Gastrocnemius medialis (tissue), 4 donors: Measurements from ENCODE around the gene FAT3. TPM values are rescaled to one million over a fixed set of nuclear protein-coding genes. Genes with fewer than 3 reads are reported as not detected.

Experiments
- ATAC-seq, 2 donors: fragments of 150-250 bp; one replicate each; pipeline ENCODE4 v1.9.1; 2016
- DNase-seq, 2 donors: peaks; one replicate each; pipeline ENCODE4 v3.0.0-alpha.2; 2019
- H3K27ac ChIP-seq, 4 donors: fragments of 200-600 bp; sonication (generic); 1 replicate in 1 of 4; 2 replicates in 3 of 4; pipeline ENCODE4 v1.5.1; 2016 to 2018; ENCODE audit warnings: mild to moderate bottlenecking in 2 of 4, moderate library complexity in 1 of 4
- H3K27me3 ChIP-seq, 3 donors: fragments of 200-600 bp; sonication (generic) in 2 of 3; 1 replicate in 1 of 3; 2 replicates in 2 of 3; pipeline versions ENCODE4 v1.5.1 to v1.6.0; 2016 to 2019; ENCODE audit warnings: mild to moderate bottlenecking in 1 of 3, moderate library complexity in 1 of 3
- H3K36me3 ChIP-seq, 2 donors: fragments of 200-600 bp; sonication (generic) in 1 of 2; one replicate each; pipeline ENCODE4 v1.5.1; 2017 to 2018
- H3K4me1 ChIP-seq, 2 donors: fragments of 200-600 bp; sonication (generic) in 1 of 2; one replicate each; pipeline ENCODE4 v1.5.1; 2016 to 2017; ENCODE audit warnings: mild to moderate bottlenecking in 2 of 2
- H3K4me3 ChIP-seq, 4 donors: fragments of 200-600 bp; sonication (generic) in 3 of 4; 1 replicate in 1 of 4; 2 replicates in 3 of 4; pipeline ENCODE4 v1.5.1; 2016 to 2019; ENCODE audit warnings: mild to moderate bottlenecking in 2 of 4
- H3K9me3 ChIP-seq, 3 donors: fragments of 200-600 bp; sonication (generic) in 2 of 3; 1 replicate in 1 of 3; 2 replicates in 2 of 3; pipeline ENCODE4 v1.5.1; 2016 to 2019
- CTCF ChIP-seq, 5 experiments: fragments of 450-650 bp in 3 of 5; fragments of 200-600 bp in 2 of 5; sonication (generic) in 2 of 5; IDR thresholded peaks in 4 of 5; conservative IDR thresholded peaks in 1 of 5; 1 replicate in 4 of 5; 2 replicates in 1 of 5; pipeline ENCODE4 v1.5.1; 2016 to 2019; ENCODE audit warnings: antibody characterized with exemption in 5 of 5, mild to moderate bottlenecking in 3 of 5, moderate library complexity in 3 of 5
- POLR2A ChIP-seq, 2 donors: fragments of 450-650 bp; IDR thresholded peaks; one replicate each; pipeline ENCODE4 v1.6.1; 2017; ENCODE audit warnings: antibody characterized with exemption in 2 of 2, mild to moderate bottlenecking in 2 of 2, moderate library complexity in 2 of 2
- in situ Hi-C, 4 donors: fragments of 200-750 bp; cut with MboI; loops; one replicate each; pipeline versions ENCODE4 v1.15.0 to v1.8.0; 2017; ENCODE audit warnings: low sequenced_read_pairs in 4 of 4
- intact Hi-C: fragments of 100-400 bp; cut with DNase I; formaldehyde crosslinking; loops from one replicate; pipeline ENCODE4 v1.15.1; 2023; ENCODE audit warnings: low total_unique reads
- total RNA-seq, 4 donors: library from RNA; depleted of rRNA; stranded (reverse); fragments of >200 nt; gene quantifications; one replicate each; pipeline versions ENCODE4 v1.1.0 to v1.2.3, GENCODE V29; 2016

Gene FAT3
- total RNA-seq, 4 donors from 2014 or later = 0.15 to 1.4 (median 0.44) TPM

GRCh38 chr11:92192141-92192540 lies 32.5 kb upstream of the FAT3 start:
- no peaks in the 10 kb centered on the region for H3K36me3 ChIP-seq
- no peak overlapping the region for H3K27ac ChIP-seq
- no peak overlapping the region for H3K4me3 ChIP-seq
- intact Hi-C loops (no loop called here), in situ Hi-C loops (no loop called here)
- H3K9me3 ChIP-seq = no peaks in the 10 kb centered on the region
- DNase-seq = no peak
- H3K27me3 ChIP-seq = no peaks in the 10 kb centered on the region
- H3K4me1 ChIP-seq = no peaks in the 10 kb centered on the region
- no peak for TF ChIP-seq CTCF (IDR thresholded peaks at IDR 0.05 in 4 of 5, conservative IDR thresholded peaks at IDR 0.05 in 1 of 5)
- no peak for TF ChIP-seq POLR2A (IDR thresholded peaks at IDR 0.05)
- ATAC-seq = no peak

GRCh38 chr11:92198268-92198667 lies 26.4 kb upstream of the FAT3 start:
- no peaks in the 10 kb centered on the region for H3K27me3 ChIP-seq
- no peak for TF ChIP-seq POLR2A (IDR thresholded peaks at IDR 0.05)
- TF ChIP-seq CTCF (IDR thresholded peaks at IDR 0.05 in 4 of 5, conservative IDR thresholded peaks at IDR 0.05 in 1 of 5) = no peak
- ATAC-seq (no peak), DNase-seq (no peak)
- no peak overlapping the region for H3K27ac ChIP-seq
- H3K4me1 ChIP-seq = no peaks in the 10 kb centered on the region
- H3K36me3 ChIP-seq = no peaks in the 10 kb centered on the region
- no peak overlapping the region for H3K4me3 ChIP-seq
- H3K9me3 ChIP-seq = no peaks in the 10 kb centered on the region
- intact Hi-C loops = no loop called here
- in situ Hi-C loops = no loop called here

- in situ Hi-C loops = no loop called here
- intact Hi-C loops = no loop called here
- no peaks in the 10 kb centered on the region for H3K36me3 ChIP-seq
Observed at GRCh38 chr11:92199991-92200390, 24.6 kb upstream of the FAT3 start.

GRCh38 chr11:92204731-92205130 lies 19.9 kb upstream of the FAT3 start:
- in situ Hi-C loops = no loop called here
- no peak for ATAC-seq
- no peak overlapping the region for H3K27ac ChIP-seq
- H3K4me1 ChIP-seq = no peaks in the 10 kb centered on the region
- no peaks in the 10 kb centered on the region for H3K36me3 ChIP-seq
- H3K4me3 ChIP-seq = no peak overlapping the region
- no peaks in the 10 kb centered on the region for H3K9me3 ChIP-seq
- H3K27me3 ChIP-seq = no peaks in the 10 kb centered on the region
- TF ChIP-seq CTCF (IDR thresholded peaks at IDR 0.05 in 4 of 5, conservative IDR thresholded peaks at IDR 0.05 in 1 of 5) (no peak), POLR2A (IDR thresholded peaks at IDR 0.05) (no peak)
- no peak for DNase-seq
- intact Hi-C loops = no loop called here

More at GRCh38 chr11:92199991-92200390, 24.6 kb upstream of the FAT3 start:
- H3K27ac ChIP-seq = no peak overlapping the region
- no peaks in the 10 kb centered on the region for H3K27me3 ChIP-seq
- H3K4me3 ChIP-seq = no peak overlapping the region
- TF ChIP-seq CTCF (IDR thresholded peaks at IDR 0.05 in 4 of 5, conservative IDR thresholded peaks at IDR 0.05 in 1 of 5) (no peak), POLR2A (IDR thresholded peaks at IDR 0.05) (no peak)
- DNase-seq (no peak), ATAC-seq (no peak)
- H3K4me1 ChIP-seq = no peaks in the 10 kb centered on the region
- H3K9me3 ChIP-seq = no peaks in the 10 kb centered on the region

- TF ChIP-seq POLR2A (IDR thresholded peaks at IDR 0.05) = no peak
- TF ChIP-seq CTCF (IDR thresholded peaks at IDR 0.05 in 4 of 5, conservative IDR thresholded peaks at IDR 0.05 in 1 of 5) = no peak
- DNase-seq = no peak
- intact Hi-C loops (no loop called here), in situ Hi-C loops (no loop called here)
- H3K4me1 ChIP-seq = no peaks in the 10 kb centered on the region
- no peaks in the 10 kb centered on the region for H3K36me3 ChIP-seq
- H3K27ac ChIP-seq = no peak overlapping the region
- H3K27me3 ChIP-seq = no peaks in the 10 kb centered on the region
- no peak for ATAC-seq
- no peak overlapping the region for H3K4me3 ChIP-seq
- no peaks in the 10 kb centered on the region for H3K9me3 ChIP-seq
Observed at GRCh38 chr11:92206441-92206840, 18.2 kb upstream of the FAT3 start.
